T-cell (primary cell): Measurements from ENCODE around the gene FAM50A. TPM values are rescaled to one million over a fixed set of nuclear protein-coding genes. Genes with fewer than 3 reads are reported as not detected.
"Not testable (repeated sequence)": the region's sequence is repeated elsewhere in the genome, so short reads cannot be mapped to it uniquely, and the experiment has no call there.

Source experiments
- ATAC-seq, 4 experiments: fragments of 200-7000 bp in 3 of 4; fragments of 150-1000 bp in 1 of 4; cut with Tn5 transposase; replicated peaks in 1 of 4; 1 replicate in 3 of 4; 2 replicates in 1 of 4; pipeline ENCODE4 v1.10.0; 2021; ENCODE audit warnings: moderate library complexity in 3 of 4, mild to moderate bottlenecking in 2 of 4, moderate number of reproducible peaks in 1 of 4
- CTCF ChIA-PET, 2 donors: fragments of 300-600 bp; sonication (Branson Sonifier 250); formaldehyde crosslinking; loops; one replicate each; lab custom pipeline; 2022; ENCODE audit warnings: antibody characterized with exemption in 2 of 2; lab: Charles Lee
- POLR2A ChIA-PET, 2 donors: fragments of 300-600 bp; sonication (Branson Sonifier 250); formaldehyde crosslinking; loops; one replicate each; lab custom pipeline; 2022; ENCODE audit warnings: antibody characterized with exemption in 2 of 2; lab: Charles Lee
- DNase-seq, 35 experiments: peaks; one replicate each; pipeline versions ENCODE4 v3.0.0 to v3.0.0-alpha.2; 2013 to 2023
- H3K27ac ChIP-seq: one replicate; pipeline ENCODE4 v1.5.1; 2013; ENCODE audit warnings: low read length
- H3K27me3 ChIP-seq, 2 experiments: replicated peaks in 1 of 2; 1 replicate in 1 of 2; 2 replicates in 1 of 2; pipeline versions ENCODE4 v1.6.1 to v1.7.0; 2013; ENCODE audit warnings: low read length in 1 of 2, mixed read lengths in 1 of 2; ENCODE audit not compliant: control insufficient read depth in 2 of 2, insufficient read depth in 2 of 2; ENCODE audit errors: extremely low read depth in 1 of 2
- H3K36me3 ChIP-seq, 2 donors: 1 replicate in 1 of 2; 2 replicates in 1 of 2; pipeline versions ENCODE4 v1.6.1 to v1.7.0; 2013; ENCODE audit warnings: low read length in 1 of 2; ENCODE audit not compliant: control insufficient read depth in 2 of 2, insufficient read depth in 1 of 2; ENCODE audit errors: extremely low read depth in 1 of 2
- H3K4me1 ChIP-seq, 2 experiments: 1 replicate in 1 of 2; 2 replicates in 1 of 2; pipeline versions ENCODE4 v1.6.1 to v1.7.0; 2013; ENCODE audit warnings: low read length in 2 of 2, mixed read lengths in 1 of 2; ENCODE audit not compliant: insufficient read depth in 2 of 2, control insufficient read depth in 1 of 2; ENCODE audit errors: extremely low read depth in 1 of 2
- H3K4me3 ChIP-seq, 2 donors: 1 replicate in 1 of 2; 2 replicates in 1 of 2; pipeline versions ENCODE4 v1.5.1 to v1.7.0; 2013; ENCODE audit warnings: mild to moderate bottlenecking in 2 of 2, low read length in 1 of 2, moderate library complexity in 1 of 2; ENCODE audit not compliant: control insufficient read depth in 1 of 2; ENCODE audit errors: extremely low read depth in 1 of 2
- H3K9me3 ChIP-seq: 2 replicates; pipeline ENCODE4 v1.7.0; 2013
- H3K27ac Mint-ChIP-seq, 2 donors: one replicate each; pipeline ENCODE4 v1.8.0; 2020 to 2021; ENCODE audit warnings: mild to moderate bottlenecking in 2 of 2, mixed read lengths in 2 of 2
- H3K27me3 Mint-ChIP-seq, 2 donors: one replicate each; pipeline ENCODE4 v1.8.0; 2021 to 2022; ENCODE audit warnings: mixed read lengths in 2 of 2
- H3K36me3 Mint-ChIP-seq: one replicate; pipeline ENCODE4 v1.8.0; 2021; ENCODE audit warnings: mixed read lengths
- H3K4me1 Mint-ChIP-seq, 3 donors: one replicate each; pipeline ENCODE4 v1.8.0; 2020 to 2022; ENCODE audit warnings: mixed read lengths in 3 of 3, mild to moderate bottlenecking in 1 of 3
- H3K4me3 Mint-ChIP-seq, 3 donors: one replicate each; pipeline ENCODE4 v1.8.0; 2020 to 2022; ENCODE audit warnings: mild to moderate bottlenecking in 3 of 3, mixed read lengths in 3 of 3, moderate library complexity in 3 of 3
- H3K9me3 Mint-ChIP-seq, 3 donors: one replicate each; pipeline ENCODE4 v1.8.0; 2020 to 2022; ENCODE audit warnings: mixed read lengths in 3 of 3
- WGBS: methylation state at CpG from one replicate; pipeline ENCODE4 v1.1.5; 2013; ENCODE audit warnings: missing lambda C conversion rate; ENCODE audit not compliant: insufficient coverage; 5-methylcytosine and 5-hydroxymethylcytosine counted together
- total RNA-seq, 35 experiments: library from RNA in 6 of 35; stranded (reverse) in 6 of 35; fragments of 120-200 nt in 1 of 35; gene quantifications; one replicate each; pipeline versions ENCODE4 v1.2.1 to v1.2.4 and lab custom pipeline; 2013 to 2026

The FAM50A gene
- total RNA-seq (10 to 100 TPM; 34.9 to 60.5 (median 51.9) TPM), total RNA-seq (lab: John Stamatoyannopoulos, UW) (19.8 to 71.7 (median 48.9) reads per million in 29 experiments)
- 36.8 TPM for total RNA-seq (2013)

- H3K9me3 ChIP-seq = no peaks in the 10 kb centered on the region
- peak in 34 of 35 experiments; percentile 20 to 83 (median 52) for DNase-seq
- peak within 1 kb of the TSS; percentile 60 to 72 (median 68) for H3K4me3 Mint-ChIP-seq
- ChIA-PET POLR2A (no interaction called here), CTCF (no interaction called here)
- peak within 1 kb of the TSS; percentile 55 to 66 for H3K4me3 ChIP-seq
- H3K36me3 Mint-ChIP-seq = peaks cover 3% of the 10 kb centered on the region
- peak; percentile 84 to 88 (median 86) for ATAC-seq
- peak within 1 kb of the TSS; percentile 70 for H3K27ac ChIP-seq
- H3K4me1 Mint-ChIP-seq = peaks cover 11 to 38% (median 22%) of the 10 kb centered on the region in 3 donors
- 6% methylated on average over 53 of the region's 94 CpGs for WGBS
- H3K27me3 ChIP-seq = no peaks in the 10 kb centered on the region
- H3K9me3 Mint-ChIP-seq = no peaks in the 10 kb centered on the region
- peaks cover 0 to 20% of the 10 kb centered on the region in 2 donors for H3K36me3 ChIP-seq
- peak within 1 kb of the TSS; percentile 41 to 77 for H3K27ac Mint-ChIP-seq
- H3K27me3 Mint-ChIP-seq = no peaks in the 10 kb centered on the region
- H3K4me1 ChIP-seq = peaks cover 0 to 46% of the 10 kb centered on the region in 2 experiments
Measured at GRCh38 chrX:154443992-154444754, at the start of gene FAM50A. TSS of gene FAM50A (plus strand) at chrX:154444141. CDS start at chrX:154444236, 95 bp downstream.

- H3K27me3 Mint-ChIP-seq, DNase-seq, H3K4me3 ChIP-seq, POLR2A ChIA-PET, H3K9me3 Mint-ChIP-seq, H3K27ac Mint-ChIP-seq, H3K9me3 ChIP-seq, H3K27me3 ChIP-seq, ATAC-seq, H3K27ac ChIP-seq: not testable (repeated sequence)
- Mint-ChIP-seq H3K4me1 (peaks cover 20 to 30% (median 22%) of the 10 kb centered on the region in 3 donors), H3K36me3 (peaks cover 23% of the 10 kb centered on the region), H3K4me3 (peak overlapping the region; percentile 97 to 100 (median 99))
- CTCF ChIA-PET = interaction anchor here (0.7 kb wide), 2 partner anchors 31 to 84 kb away, joined by 3 to 4 read pairs; no protein-coding TSS in a partner anchor
- peaks cover 0 to 20% of the 10 kb centered on the region in 2 donors for H3K36me3 ChIP-seq
- peaks cover 3 to 32% of the 10 kb centered on the region in 2 experiments for H3K4me1 ChIP-seq
- WGBS = 100% methylated on average over 5 of the region's 17 CpGs
Measured at GRCh38 chrX:154396363-154396762, 47.6 kb upstream of the FAM50A start.

- H3K4me1 Mint-ChIP-seq = peaks cover 20 to 30% (median 22%) of the 10 kb centered on the region in 3 donors
- peaks cover 23% of the 10 kb centered on the region for H3K36me3 Mint-ChIP-seq
- no peaks in the 10 kb centered on the region for H3K9me3 ChIP-seq
- ATAC-seq (peak; percentile 17 to 48 (median 39)), DNase-seq (peak in 14 of 35 experiments; percentile 11 to 60 (median 26))
- peaks cover 3 to 32% of the 10 kb centered on the region in 2 experiments for H3K4me1 ChIP-seq
- H3K27me3 Mint-ChIP-seq = no peaks in the 10 kb centered on the region
- ChIA-PET POLR2A (interaction anchor here in 1 of 2 donors (0.6 kb wide), 1 partner anchor 13 kb away, joined by 3 read pairs; no protein-coding TSS in a partner anchor), CTCF (interaction anchor here in 1 of 2 donors (0.6 kb wide), 1 partner anchor 10 kb away, joined by 4 read pairs; no protein-coding TSS in a partner anchor)
- no peaks in the 10 kb centered on the region for H3K27me3 ChIP-seq
- peak overlapping the region; percentile 99 for H3K27ac ChIP-seq
- 4% methylated on average over 28 of the region's 53 CpGs for WGBS
- no peaks in the 10 kb centered on the region for H3K9me3 Mint-ChIP-seq
- H3K27ac Mint-ChIP-seq = peak overlapping the region; percentile 99 to 100
- peaks cover 0 to 20% of the 10 kb centered on the region in 2 donors for H3K36me3 ChIP-seq
- peak overlapping the region; percentile 97 to 100 (median 99) for H3K4me3 Mint-ChIP-seq
- peak overlapping the region; percentile 72 to 95 for H3K4me3 ChIP-seq
Measured at GRCh38 chrX:154396973-154397887, 46.7 kb upstream of the FAM50A start.

GRCh38 chrX:154397888-154398667 lies 45.9 kb upstream of the FAM50A start, which contains the start of gene RPL10:
TSS of gene RPL10 (plus strand) at chrX:154398377. CDS start at chrX:154398520, 143 bp downstream.
- H3K36me3 ChIP-seq = peaks cover 0 to 20% of the 10 kb centered on the region in 2 donors
- Mint-ChIP-seq H3K27me3 (no peaks in the 10 kb centered on the region), H3K9me3 (no peaks in the 10 kb centered on the region), H3K36me3 (peaks cover 23% of the 10 kb centered on the region), H3K4me3 (peak within 1 kb of the TSS; percentile 97 to 100 (median 99)), H3K4me1 (peaks cover 20 to 30% (median 22%) of the 10 kb centered on the region in 3 donors), H3K27ac (peak within 1 kb of the TSS; percentile 99 to 100)
- H3K4me1 ChIP-seq = peaks cover 3 to 32% of the 10 kb centered on the region in 2 experiments
- under 1% methylated on average over 57 of the region's 69 CpGs for WGBS
- peak within 1 kb of the TSS; percentile 72 to 95 for H3K4me3 ChIP-seq
- no peaks in the 10 kb centered on the region for H3K27me3 ChIP-seq
- CTCF ChIA-PET = interaction anchor here in 1 of 2 donors (0.6 kb wide), 2 partner anchors 9 kb away, joined by 4 to 8 read pairs; no protein-coding TSS in a partner anchor
- DNase-seq (peak; percentile 67 to 93 (median 84)), ATAC-seq (peak; percentile 75 to 83 (median 77))
- POLR2A ChIA-PET = interaction anchor here in 1 of 2 donors (0.6 kb wide), 1 partner anchor 12 kb away, joined by 3 read pairs; no protein-coding TSS in a partner anchor
- H3K27ac ChIP-seq = peak within 1 kb of the TSS; percentile 99
- H3K9me3 ChIP-seq = no peaks in the 10 kb centered on the region

GRCh38 chrX:154398668-154399526 lies 45.0 kb upstream of the FAM50A start:
- CTCF ChIA-PET = interaction anchor here (0.6 kb wide), 2 partner anchors 8 to 77 kb away, joined by 8 to 9 read pairs; no protein-coding TSS in a partner anchor
- Histone ChIP-seq H3K9me3 (no peaks in the 10 kb centered on the region), H3K4me3 (peak overlapping the region; percentile 72 to 95), H3K4me1 (peaks cover 3 to 32% of the 10 kb centered on the region in 2 experiments), H3K36me3 (peaks cover 0 to 20% of the 10 kb centered on the region in 2 donors), H3K27me3 (no peaks in the 10 kb centered on the region), H3K27ac (peak overlapping the region; percentile 99)
- Mint-ChIP-seq H3K4me1 (peaks cover 20 to 30% (median 22%) of the 10 kb centered on the region in 3 donors), H3K36me3 (peaks cover 23% of the 10 kb centered on the region), H3K9me3 (no peaks in the 10 kb centered on the region), H3K27me3 (no peaks in the 10 kb centered on the region), H3K27ac (peak overlapping the region; percentile 99 to 100), H3K4me3 (peak overlapping the region; percentile 97 to 100 (median 99))
- 0% methylated on average over 34 of the region's 49 CpGs for WGBS
- peak; percentile 67 to 88 (median 77) for DNase-seq
- POLR2A ChIA-PET = interaction anchor here (0.6 kb wide), 2 partner anchors 9 to 81 kb away, joined by 3 to 8 read pairs; no protein-coding TSS in a partner anchor
- peak; percentile 47 to 63 (median 56) for ATAC-seq
